Neural crest cell (in vitro differentiated cells): ENCODE measurements around the gene NIPAL4. TPM values are rescaled to one million over a fixed set of nuclear protein-coding genes. Genes with fewer than 3 reads are reported as not detected.

Experiments
- DNase-seq: peaks from one replicate; pipeline ENCODE4 v3.0.0; 2021; ENCODE audit warnings: low read depth, mixed read lengths, low spot score
- H3K27ac Mint-ChIP-seq: one replicate; pipeline ENCODE4 v1.8.0; 2021; ENCODE audit warnings: mild to moderate bottlenecking, mixed read lengths; ENCODE audit not compliant: unreplicated experiment
- H3K27me3 Mint-ChIP-seq: 2 replicates; pipeline ENCODE4 v1.8.0; 2021; ENCODE audit warnings: low read depth, mild to moderate bottlenecking, mixed read lengths
- H3K36me3 Mint-ChIP-seq: 2 replicates; pipeline ENCODE4 v1.8.0; 2021; ENCODE audit warnings: low read depth, mild to moderate bottlenecking, mixed read lengths
- H3K4me1 Mint-ChIP-seq: 2 replicates; pipeline ENCODE4 v1.8.0; 2021; ENCODE audit warnings: mixed read lengths
- H3K4me3 Mint-ChIP-seq: one replicate; pipeline ENCODE4 v1.8.0; 2021; ENCODE audit warnings: mild to moderate bottlenecking, mixed read lengths
- H3K9me3 Mint-ChIP-seq: 2 replicates; pipeline ENCODE4 v1.8.0; 2021; ENCODE audit warnings: mixed read lengths
- CTCF ChIP-seq: fragments of 200-600 bp; sonication (generic); conservative IDR thresholded peaks from 2 replicates; pipeline ENCODE4 v1.5.0; 2021; ENCODE audit warnings: antibody characterized with exemption, mild to moderate bottlenecking
- total RNA-seq: library from RNA; stranded (reverse); gene quantifications from 2 replicates; pipeline ENCODE4 v1.2.1, GENCODE V29; 2021

NIPAL4 gene
- total RNA-seq, 1 donor from 2014 or later, result not detected

DNA sequence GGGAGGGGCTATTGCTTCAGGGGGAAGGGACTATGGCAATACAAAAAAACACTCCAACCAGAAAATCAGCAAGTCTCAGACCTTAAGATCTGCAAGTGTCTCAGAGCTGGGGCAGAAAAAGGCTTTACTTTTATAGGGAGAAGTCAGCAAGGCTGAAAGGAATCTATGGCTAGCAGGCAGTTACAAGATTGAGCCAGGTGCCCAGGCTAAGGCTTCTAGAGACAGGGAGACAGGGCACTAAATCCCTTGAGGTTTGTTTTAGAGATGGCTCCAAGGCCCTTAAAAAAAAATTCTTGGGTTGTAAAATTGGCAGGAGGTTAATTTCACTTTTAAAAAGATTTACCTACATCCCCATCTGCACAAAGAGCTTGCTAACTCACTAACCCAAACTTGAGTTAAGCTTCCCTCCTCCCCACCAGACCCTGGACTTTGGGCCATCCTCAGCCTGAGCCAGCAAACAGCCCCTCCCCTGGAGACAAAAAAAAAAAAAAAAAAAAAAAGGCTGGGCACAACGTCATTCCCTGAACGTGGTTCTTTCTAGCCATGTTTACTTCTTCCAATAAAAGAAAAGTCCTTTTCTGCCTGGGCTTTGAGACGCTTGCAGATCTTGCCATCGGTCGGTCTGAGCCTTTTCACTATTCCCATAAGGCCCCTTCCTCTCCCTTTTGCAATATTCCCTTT, 17.9 kb downstream of the NIPAL4 start:
- H3K27me3 Mint-ChIP-seq, result no peaks in the 10 kb centered on the region
- no peak overlapping the region for H3K4me3 Mint-ChIP-seq
- peaks cover 8% of the 10 kb centered on the region for H3K36me3 Mint-ChIP-seq
- DNase-seq, result no peak
- peaks cover 5% of the 10 kb centered on the region for H3K4me1 Mint-ChIP-seq
- TF ChIP-seq CTCF, result no peak
- no peak overlapping the region for H3K27ac Mint-ChIP-seq
- peaks cover 3% of the 10 kb centered on the region for H3K9me3 Mint-ChIP-seq

DNA sequence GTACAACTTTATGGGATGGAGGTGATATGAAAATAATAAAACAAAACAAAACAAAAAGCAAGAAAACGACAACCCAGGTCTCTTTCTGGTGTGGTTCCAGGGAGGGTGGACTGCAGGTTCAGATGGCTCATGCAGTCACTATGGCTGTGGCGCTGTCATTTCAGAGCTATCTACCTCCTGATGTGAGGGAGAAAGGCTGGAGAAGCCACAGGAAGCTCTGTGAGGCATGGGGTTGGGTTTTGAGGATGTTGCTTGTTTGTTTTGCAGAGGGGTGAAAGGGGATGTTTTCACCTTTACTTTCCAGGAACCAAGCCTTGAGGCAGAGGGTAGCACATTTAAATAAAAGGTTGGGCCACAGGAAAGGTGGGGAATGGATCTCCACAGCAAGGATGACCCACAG, 18.7 kb downstream of the NIPAL4 start:
- Mint-ChIP-seq H3K9me3 (peaks cover 3% of the 10 kb centered on the region), H3K4me3 (no peak overlapping the region), H3K27ac (no peak overlapping the region), H3K4me1 (peaks cover 5% of the 10 kb centered on the region), H3K27me3 (no peaks in the 10 kb centered on the region), H3K36me3 (peaks cover 8% of the 10 kb centered on the region)
- no peak for DNase-seq
- TF ChIP-seq CTCF, result no peak

GRCh38 chr5:157479166-157479565, 19.2 kb downstream of the NIPAL4 start:
- H3K4me1 Mint-ChIP-seq, result peaks cover 5% of the 10 kb centered on the region
- peaks cover 3% of the 10 kb centered on the region for H3K9me3 Mint-ChIP-seq
- no peak for DNase-seq
- H3K27me3 Mint-ChIP-seq, result no peaks in the 10 kb centered on the region
- H3K27ac Mint-ChIP-seq, result no peak overlapping the region
- H3K36me3 Mint-ChIP-seq, result peaks cover 8% of the 10 kb centered on the region
- no peak overlapping the region for H3K4me3 Mint-ChIP-seq
- no peak for TF ChIP-seq CTCF

DNA sequence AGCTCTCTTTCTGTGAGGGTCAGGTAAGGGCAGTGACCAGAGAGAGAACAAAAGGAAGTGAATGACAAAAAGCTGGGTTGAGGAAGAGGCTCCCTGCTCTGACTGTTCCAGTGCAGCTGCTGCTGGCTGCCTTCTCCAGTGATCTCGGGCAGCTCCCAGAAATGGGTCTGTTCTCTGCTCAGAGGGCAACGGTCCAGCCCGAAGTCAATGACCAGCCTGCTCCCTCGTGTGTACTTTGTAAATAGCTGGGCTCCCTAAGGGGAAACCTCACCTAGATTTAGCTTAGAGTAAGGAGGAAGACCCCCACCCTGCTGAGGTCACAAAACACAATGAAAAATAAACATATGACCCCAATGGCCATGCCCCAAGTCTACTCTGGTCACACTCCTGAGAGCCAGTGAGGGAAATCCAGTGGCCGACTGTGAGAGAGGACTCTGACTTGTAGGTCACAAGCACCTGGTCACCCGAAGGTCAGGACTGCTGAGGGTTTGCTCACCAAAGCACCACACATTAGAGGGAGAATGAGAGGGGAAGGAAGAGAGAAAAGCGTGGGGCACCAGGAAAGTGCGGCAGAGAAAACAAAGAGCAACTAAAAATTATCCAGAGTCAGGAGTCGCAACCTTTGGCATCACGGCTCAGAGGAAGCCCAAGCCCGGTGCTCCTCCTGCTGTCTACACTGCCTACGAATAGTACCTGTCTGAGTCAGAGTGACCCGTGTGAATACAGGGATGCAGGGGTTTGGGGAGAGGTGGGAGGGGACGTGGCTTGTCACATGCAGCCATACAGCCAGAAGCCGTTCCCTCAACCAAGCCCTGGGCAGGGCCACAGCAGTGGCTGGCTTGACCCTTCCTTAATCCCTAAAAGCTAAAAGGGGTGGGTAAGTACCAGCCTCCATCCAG, 19.8 kb downstream of the NIPAL4 start:
- H3K27me3 Mint-ChIP-seq, result no peaks in the 10 kb centered on the region
- no peak for TF ChIP-seq CTCF
- peaks cover 5% of the 10 kb centered on the region for H3K4me1 Mint-ChIP-seq
- no peak overlapping the region for H3K4me3 Mint-ChIP-seq
- H3K27ac Mint-ChIP-seq, result no peak overlapping the region
- no peak for DNase-seq
- H3K36me3 Mint-ChIP-seq, result peaks cover 8% of the 10 kb centered on the region
- H3K9me3 Mint-ChIP-seq, result peaks cover 3% of the 10 kb centered on the region

- H3K27me3 Mint-ChIP-seq, result no peaks in the 10 kb centered on the region
- no peak overlapping the region for H3K4me3 Mint-ChIP-seq
- peaks cover 8% of the 10 kb centered on the region for H3K36me3 Mint-ChIP-seq
- no peak overlapping the region for H3K27ac Mint-ChIP-seq
- TF ChIP-seq CTCF, result no peak
- DNase-seq, result no peak
- H3K9me3 Mint-ChIP-seq, result peaks cover 3% of the 10 kb centered on the region
- H3K4me1 Mint-ChIP-seq, result peaks cover 5% of the 10 kb centered on the region
These were observed 21.3 kb downstream of the NIPAL4 start for GRCh38 chr5:157481265-157481664.
